Subcutaneous abdominal adipose tissue (tissue), 5 donors: ENCODE data around the gene GGT6.

Experiments used
- H3K27ac ChIP-seq: one replicate; pipeline ENCODE4 v1.7.0; 2013; ENCODE audit warnings: low read depth, mild to moderate bottlenecking, inconsistent platforms, low read length, moderate library complexity
- H3K27me3 ChIP-seq, 5 donors: one replicate each; pipeline ENCODE4 v1.7.0; 2013; ENCODE audit warnings: low read length in 5 of 5, inconsistent platforms in 1 of 5; ENCODE audit not compliant: control insufficient read depth in 5 of 5, insufficient read depth in 4 of 5
- H3K36me3 ChIP-seq, 5 donors: one replicate each; pipeline ENCODE4 v1.7.0; 2013; ENCODE audit warnings: low read length in 5 of 5; ENCODE audit not compliant: control insufficient read depth in 5 of 5, insufficient read depth in 5 of 5
- H3K4me1 ChIP-seq, 5 donors: one replicate each; pipeline ENCODE4 v1.7.0; 2013; ENCODE audit warnings: low read length in 5 of 5, mild to moderate bottlenecking in 3 of 5, moderate library complexity in 1 of 5; ENCODE audit not compliant: control insufficient read depth in 5 of 5, insufficient read depth in 5 of 5
- H3K4me3 ChIP-seq, 5 donors: one replicate each; pipeline ENCODE4 v1.7.0; 2013; ENCODE audit warnings: low read length in 5 of 5, low read depth in 1 of 5
- H3K9ac ChIP-seq, 5 donors: one replicate each; pipeline ENCODE4 v1.7.0; 2013; ENCODE audit warnings: low read length in 5 of 5, mild to moderate bottlenecking in 4 of 5, moderate library complexity in 3 of 5
- H3K9me3 ChIP-seq, 5 donors: one replicate each; pipeline ENCODE4 v1.7.0; 2013; ENCODE audit warnings: low read length in 5 of 5; ENCODE audit not compliant: control insufficient read depth in 5 of 5
- donor health status: healthy.
- donor health status: healthy.
- donor health status: healthy.
- donor health status: healthy.
- donor health status: healthy.

GGT6 gene

DNA sequence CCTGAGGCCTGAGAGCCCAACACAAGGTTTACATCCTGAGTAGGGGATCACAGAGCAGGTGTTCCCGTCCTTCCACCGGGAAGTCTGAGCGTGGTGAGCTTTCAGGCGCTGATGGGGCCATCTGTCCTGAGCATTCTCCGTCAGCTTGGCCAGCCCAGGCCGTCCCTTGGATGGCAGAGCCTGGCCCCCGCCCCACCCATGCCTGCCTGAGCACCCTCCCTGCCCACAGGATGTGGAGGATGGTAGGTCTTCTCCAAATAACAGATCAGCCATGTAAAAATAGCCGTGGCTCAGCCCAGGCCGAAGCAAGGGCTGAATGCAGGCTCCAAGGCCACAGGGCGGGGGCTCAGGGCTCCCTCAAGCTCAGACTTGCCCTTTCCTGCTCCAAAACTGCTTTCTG is 41.5 kb downstream of the GGT6 start:
- no peak overlapping the region for H3K4me3 ChIP-seq
- peak overlapping the region in 2 of 5 donors; percentile 38 to 73 for H3K9ac ChIP-seq
- peak overlapping the region; percentile 83 for H3K27ac ChIP-seq
- no peaks in the 10 kb centered on the region for H3K36me3 ChIP-seq
- no peaks in the 10 kb centered on the region for H3K9me3 ChIP-seq
- no peaks in the 10 kb centered on the region for H3K27me3 ChIP-seq
- H3K4me1 ChIP-seq: peaks cover 0 to 51% (median 15%) of the 10 kb centered on the region in 5 donors

DNA sequence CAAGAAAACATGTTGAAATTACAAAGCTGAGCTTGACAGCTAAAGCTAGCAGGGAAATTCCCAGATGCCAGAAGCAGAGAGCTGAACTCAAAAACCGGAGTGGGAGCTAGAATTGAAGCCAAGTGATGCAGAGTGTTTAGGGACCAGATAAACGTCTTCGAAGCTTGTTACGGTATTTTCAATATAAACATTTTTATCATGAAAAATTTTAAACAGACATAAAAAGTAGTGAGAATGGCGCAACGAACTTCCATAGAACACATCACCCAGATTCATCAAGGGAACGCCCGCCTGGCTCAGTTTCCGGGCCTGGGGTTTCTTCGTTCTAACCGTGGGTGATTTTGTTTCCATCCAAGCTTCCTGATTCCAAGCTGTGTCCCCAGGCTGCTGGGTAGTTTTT is 43.6 kb downstream of the GGT6 start:
- Histone ChIP-seq H3K9me3 (no peaks in the 10 kb centered on the region), H3K4me1 (peaks cover 0 to 50% (median 15%) of the 10 kb centered on the region in 5 donors), H3K27me3 (no peaks in the 10 kb centered on the region), H3K9ac (no peak overlapping the region), H3K27ac (no peak overlapping the region), H3K4me3 (no peak overlapping the region), H3K36me3 (no peaks in the 10 kb centered on the region)

DNA sequence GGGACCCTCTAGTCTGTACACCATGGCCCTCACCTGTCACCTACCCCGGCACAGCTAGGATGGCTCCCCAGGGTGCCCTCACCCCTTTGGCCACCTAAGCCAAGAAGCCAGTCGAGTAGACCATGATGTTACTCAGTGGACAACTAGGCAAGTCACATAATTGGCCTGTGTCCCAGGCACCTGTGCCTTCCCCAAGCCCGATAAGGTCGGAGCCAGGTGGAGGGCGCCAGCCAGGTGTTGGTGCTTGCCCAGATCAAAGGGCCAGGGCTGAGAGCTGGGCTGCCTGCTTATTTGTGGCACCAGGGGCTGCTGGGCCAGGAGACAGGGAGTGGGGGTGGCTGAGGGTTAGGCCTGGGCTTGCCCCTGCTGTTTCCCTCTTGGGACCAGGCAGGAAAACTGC is 44.9 kb downstream of the GGT6 start:
- Histone ChIP-seq H3K4me3 (no peak overlapping the region), H3K36me3 (no peaks in the 10 kb centered on the region), H3K9me3 (no peaks in the 10 kb centered on the region), H3K27me3 (peaks cover 0 to 3% (median 0%) of the 10 kb centered on the region in 5 donors), H3K4me1 (peaks cover 0 to 49% (median 24%) of the 10 kb centered on the region in 5 donors), H3K27ac (no peak overlapping the region), H3K9ac (no peak overlapping the region)

GRCh38 chr17:4514779-4515178 is 45.6 kb downstream of the GGT6 start:
- Histone ChIP-seq H3K36me3 (no peaks in the 10 kb centered on the region), H3K4me3 (no peak overlapping the region), H3K27me3 (peaks cover 0 to 3% (median 0%) of the 10 kb centered on the region in 5 donors), H3K9ac (peak overlapping the region in 1 of 5 donors; percentile 19), H3K9me3 (no peaks in the 10 kb centered on the region), H3K4me1 (peaks cover 0 to 49% (median 26%) of the 10 kb centered on the region in 5 donors), H3K27ac (no peak overlapping the region)

GRCh38 chr17:4514206-4514605 is 46.2 kb downstream of the GGT6 start:
- Histone ChIP-seq H3K4me3 (no peak overlapping the region), H3K36me3 (no peaks in the 10 kb centered on the region), H3K9ac (no peak overlapping the region), H3K4me1 (peaks cover 0 to 50% (median 30%) of the 10 kb centered on the region in 5 donors), H3K9me3 (no peaks in the 10 kb centered on the region), H3K27ac (no peak overlapping the region), H3K27me3 (peaks cover 0 to 3% (median 0%) of the 10 kb centered on the region in 5 donors)

DNA sequence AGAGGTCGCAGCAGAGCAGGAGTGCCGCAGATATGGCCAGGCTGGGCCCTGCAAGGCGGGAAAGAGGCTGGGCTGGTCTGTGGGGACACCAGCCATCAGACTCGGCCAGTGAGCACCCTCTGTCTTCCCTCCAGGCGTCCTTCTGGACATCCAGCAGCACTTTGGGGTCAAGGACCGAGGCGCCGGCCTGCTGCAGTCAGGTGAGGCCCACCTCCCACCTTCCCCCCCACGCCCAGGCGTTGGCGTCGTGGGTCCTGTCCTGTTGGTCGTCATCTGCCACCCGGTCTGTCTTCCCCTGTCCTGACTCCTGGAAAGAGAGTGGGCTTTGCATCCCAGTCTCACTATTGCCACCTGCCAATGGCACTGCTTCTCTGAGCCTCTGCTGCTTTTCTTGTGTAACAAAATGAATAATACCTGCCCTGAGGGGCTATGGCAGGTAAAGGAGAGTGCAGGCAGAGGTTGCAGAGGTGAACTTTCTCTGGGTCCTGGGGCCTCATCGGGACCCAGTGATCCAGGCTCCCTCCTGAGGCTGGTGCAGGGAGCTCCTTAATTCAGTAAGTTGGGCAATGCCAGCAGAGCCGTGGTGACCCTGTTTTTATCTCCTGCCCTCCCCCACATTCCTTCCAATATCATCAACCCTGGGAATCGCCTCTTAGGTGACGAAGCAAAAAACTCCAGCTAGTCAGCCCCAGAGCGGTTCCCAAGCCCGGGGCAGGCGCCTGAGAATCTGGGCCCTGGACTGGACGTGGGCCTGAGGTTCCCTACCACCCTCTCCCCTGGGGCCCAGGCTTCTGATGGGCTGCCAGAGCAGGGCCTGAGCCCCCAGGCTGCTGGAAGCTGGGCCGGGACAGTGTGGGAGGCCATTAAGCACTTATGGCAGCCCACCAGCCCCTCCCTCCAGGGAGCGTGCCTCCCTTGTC is 47.0 kb downstream of the GGT6 start:
- H3K27me3 ChIP-seq: peaks cover 0 to 3% (median 0%) of the 10 kb centered on the region in 5 donors
- no peaks in the 10 kb centered on the region for H3K36me3 ChIP-seq
- peaks cover 0 to 50% (median 27%) of the 10 kb centered on the region in 5 donors for H3K4me1 ChIP-seq
- no peaks in the 10 kb centered on the region for H3K9me3 ChIP-seq
- no peak overlapping the region for H3K27ac ChIP-seq
- H3K4me3 ChIP-seq: no peak overlapping the region
- no peak overlapping the region for H3K9ac ChIP-seq

DNA sequence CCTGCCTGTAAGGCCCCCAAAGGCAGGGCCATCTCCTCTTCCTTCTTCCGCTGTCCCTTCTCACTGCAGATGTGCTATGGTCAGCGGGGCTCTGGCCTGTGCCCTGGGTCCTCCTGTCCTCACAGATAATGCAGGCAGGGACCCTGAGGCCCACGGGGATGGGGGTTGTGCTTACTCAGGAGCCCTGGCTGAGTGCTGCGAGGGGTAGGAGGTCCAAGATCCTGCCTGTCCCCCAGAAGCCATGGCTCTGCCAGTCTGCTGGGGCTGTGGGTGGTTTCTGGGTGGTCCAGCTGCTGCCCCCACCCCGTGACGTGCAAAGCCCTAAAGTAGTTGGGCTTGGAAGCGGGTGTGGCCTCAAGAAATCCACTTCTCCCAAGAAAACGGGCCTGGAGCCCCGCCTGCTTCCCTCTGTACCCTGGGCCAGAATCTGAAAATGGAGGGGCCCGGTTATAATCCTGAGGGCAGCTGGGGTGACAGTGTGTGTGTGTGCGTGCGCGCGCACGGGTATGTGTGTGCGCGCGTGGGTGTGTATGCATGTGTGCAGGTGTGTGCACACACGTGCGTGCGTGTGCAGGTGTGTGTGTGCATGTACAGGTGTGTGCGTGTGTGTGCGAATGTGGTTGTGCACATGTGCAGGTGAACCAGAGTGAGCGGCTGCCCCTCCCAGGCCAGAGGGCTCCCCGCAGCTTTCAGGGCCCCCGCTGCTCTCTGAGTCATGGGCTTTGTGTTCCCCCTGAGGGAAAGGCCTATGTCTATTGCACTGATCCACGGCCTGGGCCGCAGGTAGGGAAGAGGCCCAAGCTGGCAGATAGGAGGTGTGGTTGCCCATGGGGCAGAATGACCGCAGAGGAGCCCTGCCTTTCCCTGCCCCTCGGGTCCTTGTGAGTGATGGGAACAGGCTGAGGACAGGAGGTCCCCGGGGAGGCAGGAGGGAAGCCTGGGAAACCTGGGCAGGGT is 47.9 kb downstream of the GGT6 start:
- Histone ChIP-seq H3K27me3 (peaks cover 0 to 3% (median 0%) of the 10 kb centered on the region in 5 donors), H3K27ac (no peak overlapping the region), H3K9ac (peak overlapping the region in 1 of 5 donors; percentile 10), H3K36me3 (no peaks in the 10 kb centered on the region), H3K4me1 (peaks cover 0 to 59% (median 31%) of the 10 kb centered on the region in 5 donors), H3K4me3 (no peak overlapping the region), H3K9me3 (no peaks in the 10 kb centered on the region)

- no peak overlapping the region for H3K27ac ChIP-seq
- no peaks in the 10 kb centered on the region for H3K9me3 ChIP-seq
- H3K36me3 ChIP-seq: no peaks in the 10 kb centered on the region
- H3K4me1 ChIP-seq: peaks cover 3 to 67% (median 41%) of the 10 kb centered on the region in 5 donors
- H3K9ac ChIP-seq: peak overlapping the region in 2 of 5 donors; percentile 39 to 45
- H3K27me3 ChIP-seq: peaks cover 0 to 3% (median 0%) of the 10 kb centered on the region in 5 donors
- no peak overlapping the region for H3K4me3 ChIP-seq
Observed at GRCh38 chr17:4511199-4511932, 49.0 kb downstream of the GGT6 start.

- no peaks in the 10 kb centered on the region for H3K36me3 ChIP-seq
- peak overlapping the region; percentile 37 for H3K27ac ChIP-seq
- peaks cover 0 to 3% (median 0%) of the 10 kb centered on the region in 5 donors for H3K27me3 ChIP-seq
- peaks cover 3 to 74% (median 49%) of the 10 kb centered on the region in 5 donors for H3K4me1 ChIP-seq
- H3K9ac ChIP-seq: peak overlapping the region in 1 of 5 donors; percentile 39
- H3K4me3 ChIP-seq: no peak overlapping the region
- no peaks in the 10 kb centered on the region for H3K9me3 ChIP-seq
Observed at GRCh38 chr17:4510618-4510941, 49.8 kb downstream of the GGT6 start.
